KBM-7 (cell line): Measurements from ENCODE around the gene UPF1.
"Not testable (repeated sequence)": the region's sequence is repeated elsewhere in the genome, so short reads cannot be mapped to it uniquely, and the experiment has no call there.

Source experiments
- DNase-seq: peaks from one replicate; pipeline ENCODE4 v3.0.0-alpha.2; 2015
- in situ Hi-C: fragments of 300-500 bp; cut with MboI; formaldehyde crosslinking; loops from 2 replicates; pipeline ENCODE4 v1.14.3; 2020; ENCODE audit warnings: low sequenced_read_pairs, low pct_unique_long_range_greater_than_20kb, mixed read lengths

UPF1 gene

GRCh38 chr19:18903156-18904037 lies 71.6 kb downstream of the UPF1 start:
- in situ Hi-C loops: no loop called here
- DNase-seq: no peak

DNA sequence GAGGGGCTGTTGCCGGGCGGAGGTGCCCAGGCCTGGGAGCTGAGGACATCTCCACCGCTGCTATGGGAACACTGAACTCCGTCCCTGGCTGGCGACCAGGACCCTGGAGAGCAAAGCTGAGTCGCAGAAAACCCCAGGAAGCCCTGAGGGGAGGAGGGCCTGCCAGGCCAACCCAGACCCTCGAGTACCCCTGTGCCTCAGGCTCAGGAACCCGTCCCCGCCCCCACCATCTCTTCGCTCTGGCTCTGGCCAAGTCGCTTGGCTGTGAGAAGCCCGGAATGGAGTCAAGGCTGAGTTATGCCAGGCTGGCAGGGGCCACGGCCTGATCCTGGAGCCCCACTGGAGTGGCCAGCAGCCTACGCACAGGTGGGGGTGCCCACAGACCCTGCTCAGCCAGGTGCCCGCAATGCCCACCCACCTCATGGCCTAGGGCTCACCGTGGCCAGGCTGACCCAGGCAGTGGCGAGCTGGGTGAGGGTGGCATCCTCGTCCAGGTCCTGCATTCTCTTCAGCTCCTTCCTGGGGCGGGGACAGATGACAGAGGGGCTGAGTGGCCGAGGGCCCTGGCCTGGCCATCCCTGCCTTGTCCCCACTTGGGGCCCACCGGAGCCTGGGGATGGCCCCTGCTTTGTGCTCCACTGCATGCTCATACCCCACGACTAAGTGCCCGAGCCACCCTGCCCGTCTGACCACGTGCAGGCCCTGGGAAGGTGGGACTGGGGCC lies 72.7 kb downstream of the UPF1 start:
- in situ Hi-C loops: no loop called here
- no peak for DNase-seq

GRCh38 chr19:18905058-18905456 lies 73.3 kb downstream of the UPF1 start:
- in situ Hi-C loops: no loop called here
- DNase-seq: no peak

DNA sequence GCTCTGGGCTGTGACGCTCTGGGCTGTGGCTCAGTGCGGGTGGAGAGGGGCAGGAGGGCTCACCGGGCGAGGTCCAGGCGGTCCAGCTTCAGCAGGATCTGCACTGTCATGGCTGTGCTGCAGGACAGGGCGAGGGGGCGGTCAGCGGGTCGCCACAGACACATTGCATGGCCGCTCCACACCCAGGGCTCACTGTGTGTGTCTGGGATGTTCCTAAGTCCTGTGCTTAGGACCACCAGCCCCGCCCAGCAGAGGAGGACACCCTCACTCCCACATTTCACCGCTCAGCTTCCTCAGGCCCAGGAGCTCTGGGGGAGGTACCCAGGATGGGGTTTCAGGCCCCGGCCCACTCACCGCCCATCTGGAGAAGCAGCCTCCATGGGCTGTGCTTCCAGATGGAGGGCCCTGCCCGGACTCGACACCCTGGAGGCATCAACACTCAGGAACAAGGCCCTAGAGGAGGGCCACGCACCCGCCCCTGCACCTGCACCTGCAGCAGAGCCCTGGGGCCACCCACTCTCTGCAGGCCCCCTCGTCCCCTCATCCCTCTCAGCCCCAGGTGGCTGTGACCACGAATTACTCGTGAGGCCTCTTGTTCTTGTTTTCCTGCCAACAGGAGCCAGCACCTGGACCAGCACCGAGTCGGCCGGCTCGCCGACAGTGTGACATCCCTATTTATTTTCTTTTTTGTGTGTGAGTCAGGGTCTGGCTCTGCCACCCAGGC lies 73.9 kb downstream of the UPF1 start:
- in situ Hi-C loops: no loop called here
- no peak for DNase-seq

GRCh38 chr19:18906605-18907519 lies 75.1 kb downstream of the UPF1 start:
- in situ Hi-C loops: no loop called here

DNA sequence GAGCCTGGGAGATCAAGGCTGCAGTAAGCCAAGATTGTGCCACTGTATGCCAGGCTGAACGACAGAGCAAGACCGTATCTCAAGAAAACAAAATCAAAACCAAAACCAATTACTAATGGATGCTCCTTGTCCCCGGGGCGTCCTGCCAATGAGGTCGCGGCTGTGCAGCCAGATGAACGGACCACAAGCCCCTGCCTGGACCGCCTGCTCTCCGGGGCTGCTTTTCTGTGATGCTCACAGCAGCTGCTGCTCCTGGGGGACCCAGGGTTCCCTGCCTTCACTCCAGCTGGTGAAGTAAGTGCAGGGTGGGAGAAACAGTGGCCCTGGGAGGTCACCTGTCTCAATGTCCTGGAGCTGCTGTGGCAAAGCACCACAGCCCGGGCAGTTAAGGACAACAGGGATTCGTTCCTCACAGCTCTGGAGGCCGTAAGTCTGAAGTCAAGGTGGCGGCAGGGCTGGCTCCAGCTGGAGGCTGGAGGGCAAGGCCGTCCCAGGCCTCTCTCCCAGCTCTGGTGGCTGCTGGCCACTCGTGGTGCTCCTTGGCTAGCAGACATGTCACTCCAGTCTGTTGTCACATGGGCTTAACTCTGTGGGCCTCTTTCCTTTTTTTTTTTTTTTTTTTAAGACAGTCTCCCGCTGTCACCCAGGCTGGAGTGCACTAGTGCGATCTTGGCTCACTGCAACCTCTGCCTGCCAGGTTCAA lies 77.3 kb downstream of the UPF1 start:
- in situ Hi-C loops: no loop called here
- no peak for DNase-seq

More at GRCh38 chr19:18906605-18907519, 75.1 kb downstream of the UPF1 start:
- DNase-seq: no peak

- DNase-seq: no peak
- in situ Hi-C loops: no loop called here
Measured at GRCh38 chr19:18910010-18910409, 78.3 kb downstream of the UPF1 start.

GRCh38 chr19:18910801-18911436 lies 79.2 kb downstream of the UPF1 start:
- in situ Hi-C loops: no loop called here
- no peak for DNase-seq

DNA sequence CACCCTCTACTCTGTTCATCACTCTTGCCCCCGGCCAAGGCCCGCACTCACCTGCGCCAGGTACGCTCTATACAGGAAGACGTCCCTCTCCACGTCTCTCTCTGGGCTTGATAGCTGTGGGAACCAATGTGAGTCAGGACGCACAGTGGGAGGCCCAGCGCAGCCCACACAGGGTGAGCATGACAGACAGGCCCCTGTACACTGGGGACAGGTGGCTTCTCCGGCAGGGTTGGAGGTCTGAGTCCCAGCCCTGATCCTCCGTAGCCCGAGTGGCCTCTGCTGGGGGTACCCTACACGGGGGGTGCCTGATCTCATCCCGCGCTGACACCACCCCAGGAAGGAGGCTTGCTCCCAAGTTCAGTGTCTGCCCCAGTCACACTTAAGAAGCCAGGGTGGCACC lies 81.2 kb downstream of the UPF1 start:
- no peak for DNase-seq
- in situ Hi-C loops: no loop called here

GRCh38 chr19:18913466-18913865 lies 81.7 kb downstream of the UPF1 start:
- in situ Hi-C loops: no loop called here
- no peak for DNase-seq

- in situ Hi-C loops: no loop called here
- peak; percentile 42 for DNase-seq
Measured at GRCh38 chr19:18915639-18916038, 83.9 kb downstream of the UPF1 start.

DNA sequence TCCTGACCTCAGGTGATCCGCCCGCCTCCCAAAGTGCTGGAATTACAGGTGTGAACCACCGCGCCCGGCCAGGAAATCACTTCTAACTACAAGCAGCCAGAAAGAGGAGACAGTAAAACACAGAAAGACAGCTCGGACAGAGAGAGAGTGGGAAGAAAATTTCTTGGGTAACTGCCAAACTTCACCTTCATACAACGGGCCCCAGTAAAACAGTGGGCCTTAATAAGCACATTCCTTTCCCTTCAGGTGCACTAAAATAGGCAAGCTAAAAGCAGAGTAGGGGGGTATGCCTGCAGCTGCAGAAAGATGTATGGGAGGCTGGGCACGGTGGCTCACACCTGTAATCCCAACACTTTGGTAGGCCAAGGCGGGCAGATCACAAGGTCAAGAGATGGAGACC lies 85.8 kb downstream of the UPF1 start:
- DNase-seq, in situ Hi-C loops: not testable (repeated sequence)
